ENCODE data around the gene HS3ST6. TPM values are rescaled to one million over a fixed set of nuclear protein-coding genes. Genes with fewer than 3 reads are reported as not detected.
A peak's percentile ranks its signal among the peaks of the same experiment; 100 is the strongest.

Gene HS3ST6
- total and polyA plus RNA-seq, 9 of the 15 experiments (the other 6 are each of a cell fraction or from before 2014, with no cell fraction given) = not detected

DNA sequence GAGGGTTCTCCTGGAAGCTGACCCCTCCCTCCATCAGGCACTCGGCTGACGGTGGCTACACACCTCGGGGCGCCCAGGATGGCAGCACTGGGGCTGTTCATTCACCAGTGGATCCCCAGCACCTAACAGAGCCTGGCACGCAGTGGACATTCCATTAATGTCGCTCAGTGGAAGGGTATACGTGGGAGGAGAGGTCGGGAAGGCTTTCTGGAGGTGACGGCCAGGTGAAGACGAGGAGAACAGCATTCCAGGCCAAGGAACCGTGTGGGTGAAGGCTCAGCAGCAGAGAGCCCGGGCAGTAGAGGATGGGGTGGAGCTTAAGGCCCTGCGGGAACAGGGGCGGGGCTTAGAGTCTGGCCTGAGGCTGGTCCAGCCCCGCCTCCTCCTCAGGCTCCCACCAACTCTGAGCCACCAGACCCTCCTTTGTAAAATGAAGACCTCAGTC is 2.5 kb upstream of the HS3ST6 start:
- Histone ChIP-seq H3K9ac (ENCODE audit: insufficient read depth in 1 of 2, low read depth in 2 of 2, low read length in 2 of 2) (no peak overlapping the region), H2AFZ (ENCODE audit: low read depth, low read length) (peak overlapping the region; percentile 62; the same call in 1 of the 2 replicates), H3K4me3 (no peak overlapping the region), H3K27me3 (ENCODE audit: control insufficient read depth in 2 of 2, insufficient read depth in 2 of 2, low read length in 2 of 2) (peaks cover 18 to 31% of the 10 kb centered on the region in 2 experiments; a peak in 4 of 5 replicates), H3K27ac (ENCODE audit: extremely low read depth, low read depth, low read length) (no peak overlapping the region), H3K79me2 (ENCODE audit: control insufficient read depth, insufficient read depth, low read length) (no peaks in the 10 kb centered on the region), H4K20me1 (replicated peaks; ENCODE audit: control insufficient read depth, insufficient read depth, low read length) (0 out of 2 replicates have a peak, but pooled peaks cover 11% of the 10 kb centered on the region), H3K9me1 (ENCODE audit: control insufficient read depth, insufficient read depth, low read length) (no peaks in the 10 kb centered on the region), H3K9me3 (replicated peaks; ENCODE audit: control insufficient read depth, insufficient read depth, low read depth, low read length) (no peaks in the 10 kb centered on the region), H3K4me2 (ENCODE audit: insufficient read depth, low read length) (peak overlapping the region; percentile 36), H3K4me1 (replicated peaks in 1 of 2; ENCODE audit: control insufficient read depth in 2 of 2, insufficient read depth in 2 of 2, low read length in 2 of 2) (peaks cover 12 to 67% of the 10 kb centered on the region in 2 experiments; a peak in 4 of 5 replicates), H3K36me3 (ENCODE audit: control insufficient read depth, insufficient read depth, low read length) (no peaks in the 10 kb centered on the region)
- in situ Hi-C loops (cut with MboI) = no loop called here
- DNase-seq (ENCODE audit: extremely low read depth in 1 of 4, low spot score in 3 of 4) (peak; percentile 76 to 83 (median 79)), FAIRE-seq (peak; percentile 93), ATAC-seq (peak; percentile 95)
- POLR2A ChIA-PET = interaction anchor here (0.9 to 1.0 kb wide), 4 partner anchors 19 to 32 kb away, joined by 3 to 6 read pairs (median 3); no protein-coding TSS in a partner anchor
- WGBS (ENCODE audit: insufficient coverage, low coverage, missing lambda C conversion rate) = under 1% methylated on average over 15 of the region's 15 CpGs
- BruUV-seq (replicated peaks) = no TSS peak
- CTCF ChIA-PET (ENCODE audit: low intra/inter-chr PET ratio) = interaction anchor here (0.6 kb wide), 1 partner anchor 383 kb away, joined by 3 read pairs; no protein-coding TSS in a partner anchor
- intact Hi-C loops (cut with micrococcal nuclease) = no loop called here
- no peak for TF ChIP-seq ZKSCAN8 (CRISPR knock-in tag; IDR thresholded peaks at IDR 0.05)
- no peak for TF ChIP-seq ZNF395 (CRISPR knock-in tag; IDR thresholded peaks at IDR 0.05)
- TF ChIP-seq, protein P1, sequence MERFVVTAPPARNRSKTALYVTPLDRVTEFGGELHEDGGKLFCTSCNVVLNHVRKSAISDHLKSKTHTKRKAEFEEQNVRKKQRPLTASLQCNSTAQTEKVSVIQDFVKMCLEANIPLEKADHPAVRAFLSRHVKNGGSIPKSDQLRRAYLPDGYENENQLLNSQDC (CRISPR knock-in tag; IDR thresholded peaks at IDR 0.05) = no peak
- TF ChIP-seq SMARCA5 (IDR thresholded peaks at IDR 0.05) = no peak
- 0 out of 2 replicates have a peak, but pooled peaks have one; percentile 33 for TF ChIP-seq GABPB1 (CRISPR knock-in tag; IDR thresholded peaks at IDR 0.05)
- TF ChIP-seq ZNF347 (CRISPR knock-in tag; IDR thresholded peaks at IDR 0.05; ENCODE audit: low read depth) = no peak
- TF ChIP-seq E4F1 (CRISPR knock-in tag; IDR thresholded peaks at IDR 0.05; ENCODE audit: borderline replicate concordance) = no peak
- TF ChIP-seq PATZ1 (CRISPR knock-in tag; IDR thresholded peaks at IDR 0.05; ENCODE audit: borderline replicate concordance) = no peak
- TF ChIP-seq MAZ (CRISPR knock-in tag; conservative IDR thresholded peaks at IDR 0.05 in 1 of 2, IDR thresholded peaks at IDR 0.05 in 1 of 2) = no peak
- TF ChIP-seq USF2 (CRISPR knock-in tag; IDR thresholded peaks at IDR 0.05) = no peak
- no peak for TF ChIP-seq SIN3A (IDR thresholded peaks at IDR 0.05; ENCODE audit: borderline replicate concordance in 2 of 2, control insufficient read depth in 1 of 2, low read depth in 2 of 2, low read length in 2 of 2)
- no peak for TF ChIP-seq ZNF707 (CRISPR knock-in tag; conservative IDR thresholded peaks at IDR 0.05)
- TF ChIP-seq CBX2 (IDR thresholded peaks at IDR 0.05; ENCODE audit: insufficient read depth, low read length, poor library complexity, severe bottlenecking) = no peak
- no peak for TF ChIP-seq ZNF253 (CRISPR knock-in tag; conservative IDR thresholded peaks at IDR 0.05)
